Fibroblast of lung (primary cell): Measurements from ENCODE around the gene BBS5. TPM values are rescaled to one million over a fixed set of nuclear protein-coding genes. Genes with fewer than 3 reads are reported as not detected.
"Not testable (repeated sequence)": the region's sequence is repeated elsewhere in the genome, so short reads cannot be mapped to it uniquely, and the experiment has no call there.

Source experiments
- DNase-seq, 2 donors: peaks; one replicate each; pipeline versions ENCODE4 v3.0.0 to v3.0.0-alpha.2; 2010; ENCODE audit warnings: low read depth in 2 of 2
- H2AFZ ChIP-seq: 2 replicates; pipeline ENCODE4 v1.5.1; 2012; ENCODE audit warnings: low read length, control low read depth, inconsistent platforms
- H3K27ac ChIP-seq: 2 replicates; pipeline ENCODE4 v1.5.1; 2011; ENCODE audit warnings: low read length, control low read depth; ENCODE audit not compliant: insufficient read depth
- H3K27me3 ChIP-seq: 2 replicates; pipeline ENCODE4 v1.5.1; 2011; ENCODE audit warnings: mild to moderate bottlenecking, low read length; ENCODE audit not compliant: control insufficient read depth, insufficient read depth
- H3K36me3 ChIP-seq: 2 replicates; pipeline ENCODE4 v1.5.1; 2011; ENCODE audit warnings: low read length; ENCODE audit not compliant: control insufficient read depth, insufficient read depth
- H3K4me1 ChIP-seq: 2 replicates; pipeline ENCODE4 v1.5.1; 2011; ENCODE audit warnings: low read length; ENCODE audit not compliant: control insufficient read depth, insufficient read depth; ENCODE audit errors: extremely low read depth
- H3K4me2 ChIP-seq: 2 replicates; pipeline ENCODE4 v1.5.1; 2011; ENCODE audit warnings: low read length, control low read depth; ENCODE audit not compliant: insufficient read depth; ENCODE audit errors: extremely low read depth
- H3K4me3 ChIP-seq, 4 experiments: fragments of 200-600 bp in 1 of 4; sonication (generic) in 1 of 4; replicated peaks in 1 of 4; 2 replicates each; pipeline ENCODE4 v1.5.1; 2011 to 2016; ENCODE audit warnings: low read length in 4 of 4, low read depth in 3 of 4, mild to moderate bottlenecking in 3 of 4, control low read depth in 2 of 4, inconsistent platforms in 1 of 4, mixed read lengths in 1 of 4; ENCODE audit not compliant: insufficient read depth in 1 of 4; ENCODE audit errors: control extremely low read depth in 1 of 4
- H3K79me2 ChIP-seq: 2 replicates; pipeline ENCODE4 v1.5.1; 2012; ENCODE audit warnings: mild to moderate bottlenecking, low read length, inconsistent platforms; ENCODE audit not compliant: control insufficient read depth, insufficient read depth
- H3K9ac ChIP-seq: 2 replicates; pipeline ENCODE4 v1.5.1; 2011; ENCODE audit warnings: mild to moderate bottlenecking, low read length, control low read depth; ENCODE audit not compliant: insufficient read depth
- H3K9me3 ChIP-seq: 2 replicates; pipeline ENCODE4 v1.5.1; 2012; ENCODE audit warnings: low read depth, low read length; ENCODE audit not compliant: control insufficient read depth, insufficient read depth
- H4K20me1 ChIP-seq: 2 replicates; pipeline ENCODE4 v1.5.1; 2011; ENCODE audit warnings: low read length; ENCODE audit not compliant: control insufficient read depth, insufficient read depth; ENCODE audit errors: extremely low read depth
- CTCF ChIP-seq, 2 donors: IDR thresholded peaks in 1 of 2; conservative IDR thresholded peaks in 1 of 2; 1 replicate in 1 of 2; 2 replicates in 1 of 2; pipeline ENCODE4 v1.5.1; 2011 to 2012; ENCODE audit warnings: low read length in 2 of 2, control low read depth in 1 of 2, inconsistent platforms in 1 of 2, low read depth in 1 of 2, mild to moderate bottlenecking in 1 of 2
- EZH2 ChIP-seq: IDR thresholded peaks from 2 replicates; pipeline ENCODE4 v1.5.1; 2012; ENCODE audit warnings: low read length, control low read depth, mild to moderate bottlenecking; ENCODE audit errors: missing control alignments
- polyA plus RNA-seq, 2 donors: library from polyadenylated mRNA; depleted of rRNA in 1 of 2; stranded (reverse) in 1 of 2; unstranded in 1 of 2; fragments of >200 nt; gene quantifications; 2 replicates each; pipeline ENCODE4 v1.2.1, GENCODE V29; 2011 to 2012; ENCODE audit warnings: missing spikeins in 1 of 2
- total RNA-seq: library from RNA; depleted of rRNA; stranded (reverse); fragments of >200 nt; gene quantifications from 2 replicates; pipeline ENCODE4 v1.2.1, GENCODE V29; 2014

Gene BBS5
- total and polyA plus RNA-seq, 2 donors (not counting 1 experiment from before 2014, with no cell fraction given), result 4.6 to 7.1 TPM

DNA sequence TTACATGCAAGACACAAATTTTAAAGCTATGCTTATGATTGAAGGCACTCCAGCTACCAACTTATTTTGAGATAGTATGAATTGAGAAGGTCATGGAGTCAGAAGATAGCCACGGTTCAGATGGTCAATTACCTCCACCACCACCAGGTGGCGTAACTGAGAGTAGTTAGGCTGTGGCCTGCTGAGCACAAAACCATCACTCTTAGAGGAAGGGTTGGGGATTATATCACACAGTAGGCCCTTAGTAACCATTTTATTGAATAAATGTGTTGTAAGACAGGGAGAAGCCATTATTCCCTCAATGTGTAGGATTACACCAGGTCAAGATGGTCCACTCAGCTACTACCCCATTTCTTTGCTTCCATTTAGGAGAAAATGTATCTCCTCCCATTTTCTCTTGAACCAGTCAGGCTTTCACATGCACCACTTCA, 49.0 kb downstream of the BBS5 start:
- H3K27me3 ChIP-seq, result no peaks in the 10 kb centered on the region
- TF ChIP-seq EZH2 (no peak), CTCF (conservative IDR thresholded peaks at IDR 0.05 in 1 of 2, IDR thresholded peaks at IDR 0.05 in 1 of 2; ENCODE audit: low read depth in 1 of 2, low read length in 2 of 2) (peak; percentile 74 to 90)
- H3K9me3 ChIP-seq, result no peaks in the 10 kb centered on the region
- no peaks in the 10 kb centered on the region for H3K4me1 ChIP-seq
- no peaks in the 10 kb centered on the region for H4K20me1 ChIP-seq
- no peak overlapping the region for H3K9ac ChIP-seq
- no peak overlapping the region for H3K4me2 ChIP-seq
- H3K36me3 ChIP-seq, result no peaks in the 10 kb centered on the region
- no peak overlapping the region for H3K4me3 ChIP-seq
- peak; percentile 20 to 55 for DNase-seq
- H3K79me2 ChIP-seq, result no peaks in the 10 kb centered on the region
- no peak overlapping the region for H2AFZ ChIP-seq
- H3K27ac ChIP-seq, result no peak overlapping the region

DNA sequence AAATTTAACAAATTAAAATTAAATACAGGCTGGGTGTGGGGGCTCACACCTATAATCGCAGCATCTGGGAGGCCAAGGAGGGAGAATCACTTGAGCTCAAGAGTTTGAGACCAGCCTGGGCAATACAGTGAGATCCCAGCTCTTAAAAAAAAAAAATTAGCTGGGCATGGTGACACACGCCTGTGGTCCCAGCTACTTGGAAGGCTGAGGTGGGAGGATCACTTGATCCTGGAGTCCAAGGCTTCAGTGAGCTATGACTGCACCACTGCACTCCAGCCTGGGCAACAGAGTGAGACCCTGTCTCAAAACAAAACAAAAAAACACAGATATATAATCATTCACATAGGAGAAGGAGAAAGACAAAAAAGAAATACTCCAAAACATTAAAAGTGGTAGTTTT, 60.2 kb downstream of the BBS5 start:
- not testable (repeated sequence) for H4K20me1 ChIP-seq, H3K9ac ChIP-seq, DNase-seq, H3K27me3 ChIP-seq, H3K27ac ChIP-seq, H3K4me3 ChIP-seq, H2AFZ ChIP-seq, H3K9me3 ChIP-seq, H3K4me1 ChIP-seq, H3K36me3 ChIP-seq, H3K79me2 ChIP-seq, H3K4me2 ChIP-seq

- no peaks in the 10 kb centered on the region for H4K20me1 ChIP-seq
- no peaks in the 10 kb centered on the region for H3K36me3 ChIP-seq
- no peaks in the 10 kb centered on the region for H3K27me3 ChIP-seq
- no peak overlapping the region for H2AFZ ChIP-seq
- H3K9ac ChIP-seq, result no peak overlapping the region
- H3K9me3 ChIP-seq, result no peaks in the 10 kb centered on the region
- H3K4me1 ChIP-seq, result no peaks in the 10 kb centered on the region
- DNase-seq, result no peak
- H3K79me2 ChIP-seq, result no peaks in the 10 kb centered on the region
- no peak overlapping the region for H3K27ac ChIP-seq
- H3K4me2 ChIP-seq, result no peak overlapping the region
- no peak for TF ChIP-seq CTCF (conservative IDR thresholded peaks at IDR 0.05 in 1 of 2, IDR thresholded peaks at IDR 0.05 in 1 of 2; ENCODE audit: low read depth in 1 of 2, low read length in 2 of 2)
- no peak for TF ChIP-seq EZH2
- no peak overlapping the region for H3K4me3 ChIP-seq
Observed at GRCh38 chr2:169540146-169540545, 60.9 kb downstream of the BBS5 start.

GRCh38 chr2:169542433-169542832, 63.1 kb downstream of the BBS5 start:
- no peak overlapping the region for H3K9ac ChIP-seq
- H3K27me3 ChIP-seq, result no peaks in the 10 kb centered on the region
- DNase-seq, result no peak
- no peak overlapping the region for H2AFZ ChIP-seq
- H3K27ac ChIP-seq, result no peak overlapping the region
- no peak overlapping the region for H3K4me3 ChIP-seq
- H3K36me3 ChIP-seq, result no peaks in the 10 kb centered on the region
- H3K4me2 ChIP-seq, result no peak overlapping the region
- no peaks in the 10 kb centered on the region for H4K20me1 ChIP-seq
- H3K9me3 ChIP-seq, result no peaks in the 10 kb centered on the region
- H3K4me1 ChIP-seq, result no peaks in the 10 kb centered on the region
- TF ChIP-seq CTCF (conservative IDR thresholded peaks at IDR 0.05 in 1 of 2, IDR thresholded peaks at IDR 0.05 in 1 of 2; ENCODE audit: low read depth in 1 of 2, low read length in 2 of 2), result no peak
- TF ChIP-seq EZH2, result no peak
- no peaks in the 10 kb centered on the region for H3K79me2 ChIP-seq
